Osteocyte (in vitro differentiated cells): ENCODE data around the gene TMED5. TPM values are rescaled to one million over a fixed set of nuclear protein-coding genes. Genes with fewer than 3 reads are reported as not detected.

ENCODE experiments used
- DNase-seq: peaks from one replicate; pipeline ENCODE4 v3.0.0; 2021; ENCODE audit warnings: mixed read lengths; ENCODE audit not compliant: unreplicated experiment; ENCODE audit errors: extremely low spot score
- H3K27ac Mint-ChIP-seq: one replicate; pipeline ENCODE4 v1.8.0; 2021; ENCODE audit warnings: mild to moderate bottlenecking, mixed read lengths; ENCODE audit not compliant: unreplicated experiment
- H3K27me3 Mint-ChIP-seq: one replicate; pipeline ENCODE4 v1.8.0; 2021; ENCODE audit warnings: mixed read lengths; ENCODE audit not compliant: unreplicated experiment
- H3K36me3 Mint-ChIP-seq: one replicate; pipeline ENCODE4 v1.8.0; 2021; ENCODE audit warnings: mixed read lengths; ENCODE audit not compliant: unreplicated experiment
- H3K4me1 Mint-ChIP-seq: one replicate; pipeline ENCODE4 v1.8.0; 2021; ENCODE audit warnings: mixed read lengths; ENCODE audit not compliant: unreplicated experiment
- H3K4me3 Mint-ChIP-seq: one replicate; pipeline ENCODE4 v1.8.0; 2021; ENCODE audit warnings: mild to moderate bottlenecking, moderate library complexity, mixed read lengths; ENCODE audit not compliant: unreplicated experiment
- H3K9me3 Mint-ChIP-seq: one replicate; pipeline ENCODE4 v1.8.0; 2021; ENCODE audit warnings: mixed read lengths; ENCODE audit not compliant: unreplicated experiment
- CTCF ChIP-seq: fragments of 200-600 bp; sonication (generic); IDR thresholded peaks from 2 replicates; pipeline ENCODE4 v1.5.0; 2021; ENCODE audit warnings: antibody characterized with exemption, mild to moderate bottlenecking, moderate library complexity
- total RNA-seq: library from RNA; stranded (reverse); gene quantifications from 2 replicates; pipeline ENCODE4 v1.2.1, GENCODE V29; 2021

TMED5 gene
- total RNA-seq, 1 donor from 2014 or later, result 31.5 TPM

DNA sequence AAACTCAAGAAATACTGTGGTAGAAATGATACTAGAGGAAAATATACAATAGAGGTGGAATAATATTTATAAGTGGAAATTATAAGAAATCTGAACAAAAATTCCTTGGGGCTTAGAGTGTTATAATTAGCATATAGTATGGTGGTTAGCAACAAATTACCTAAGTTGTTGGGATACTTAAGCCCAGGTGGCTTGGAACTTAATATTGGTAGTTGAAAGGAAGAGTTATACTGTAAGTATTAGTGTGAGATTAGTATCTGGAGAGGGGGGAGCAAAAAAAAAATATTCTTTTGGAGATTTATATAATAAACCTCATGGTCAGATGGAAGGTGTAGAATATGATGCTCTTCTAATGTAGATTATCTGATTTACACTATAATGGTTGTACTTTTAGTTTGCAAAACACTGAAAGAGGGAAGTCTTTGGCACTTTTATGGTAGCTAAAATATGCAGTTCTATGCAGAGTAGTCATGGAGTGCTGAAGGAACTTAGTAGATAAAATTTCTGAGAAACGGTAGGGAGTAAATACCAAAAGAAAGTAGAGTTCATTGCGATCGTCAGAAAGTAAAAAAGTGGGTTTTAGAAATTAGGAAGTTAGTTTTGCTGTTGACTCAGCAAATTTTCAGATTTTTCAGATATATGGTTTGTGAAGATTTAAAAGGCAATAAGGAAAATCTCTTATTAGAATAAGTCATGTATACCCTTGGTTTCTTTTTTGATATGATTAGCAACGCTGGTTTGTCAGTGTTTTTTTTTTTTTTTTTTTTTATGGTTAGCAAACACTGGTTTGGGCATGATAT, 55.5 kb downstream of the TMED5 start:
- TF ChIP-seq CTCF, result no peak
- Mint-ChIP-seq H3K36me3 (peaks cover 15% of the 10 kb centered on the region), H3K4me1 (no peaks in the 10 kb centered on the region), H3K4me3 (no peak overlapping the region), H3K27me3 (no peaks in the 10 kb centered on the region), H3K27ac (peak overlapping the region; percentile 1), H3K9me3 (no peaks in the 10 kb centered on the region)
- no peak for DNase-seq

- Mint-ChIP-seq H3K27me3 (no peaks in the 10 kb centered on the region), H3K36me3 (peaks cover 23% of the 10 kb centered on the region), H3K4me1 (no peaks in the 10 kb centered on the region), H3K9me3 (no peaks in the 10 kb centered on the region), H3K4me3 (no peak overlapping the region), H3K27ac (no peak overlapping the region)
- no peak for DNase-seq
- TF ChIP-seq CTCF, result no peak
These were observed 56.9 kb downstream of the TMED5 start for GRCh38 chr1:93123201-93123783.

- Mint-ChIP-seq H3K27me3 (no peaks in the 10 kb centered on the region), H3K4me1 (no peaks in the 10 kb centered on the region), H3K36me3 (peaks cover 32% of the 10 kb centered on the region), H3K4me3 (no peak overlapping the region), H3K9me3 (no peaks in the 10 kb centered on the region), H3K27ac (no peak overlapping the region)
- no peak for DNase-seq
- no peak for TF ChIP-seq CTCF
These were observed 59.6 kb downstream of the TMED5 start for GRCh38 chr1:93120614-93121013.

GRCh38 chr1:93114391-93114790, 65.8 kb downstream of the TMED5 start:
- DNase-seq, result no peak
- Mint-ChIP-seq H3K4me3 (no peak overlapping the region), H3K27me3 (no peaks in the 10 kb centered on the region), H3K9me3 (no peaks in the 10 kb centered on the region), H3K4me1 (peaks cover 15% of the 10 kb centered on the region), H3K27ac (no peak overlapping the region), H3K36me3 (peaks cover 30% of the 10 kb centered on the region)
- no peak for TF ChIP-seq CTCF

DNA sequence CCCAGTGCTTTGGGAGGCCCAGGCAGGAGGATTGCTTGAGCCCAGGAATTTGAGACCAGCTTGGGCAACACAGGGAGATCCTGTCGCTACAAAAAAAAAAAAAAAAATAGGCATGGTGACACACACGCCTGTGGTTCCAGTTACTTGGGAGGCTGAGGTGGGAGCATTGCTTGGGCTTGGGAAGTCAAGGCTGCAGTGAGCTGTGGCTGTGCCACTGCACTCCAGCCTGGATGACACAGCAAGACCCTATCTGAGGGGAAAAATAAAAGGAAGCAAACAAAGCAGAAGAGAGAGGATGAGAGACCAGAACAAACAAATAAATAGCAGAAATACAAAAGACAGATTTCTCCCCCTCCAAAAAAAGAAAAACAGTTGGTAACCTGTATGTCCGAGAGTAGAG, 67.1 kb downstream of the TMED5 start:
- no peak for DNase-seq
- no peak for TF ChIP-seq CTCF
- H3K4me1 Mint-ChIP-seq, result peaks cover 15% of the 10 kb centered on the region
- H3K4me3 Mint-ChIP-seq, result no peak overlapping the region
- no peaks in the 10 kb centered on the region for H3K27me3 Mint-ChIP-seq
- peak overlapping the region; percentile 58 for H3K27ac Mint-ChIP-seq
- H3K36me3 Mint-ChIP-seq, result peaks cover 30% of the 10 kb centered on the region
- peaks cover 7% of the 10 kb centered on the region for H3K9me3 Mint-ChIP-seq
